ENCODE results near the gene CAMK1D.
"Not testable (repeated sequence)": the region's sequence is repeated elsewhere in the genome, so short reads cannot be mapped to it uniquely, and the experiment has no call there.

The CAMK1D gene

GRCh38 chr10:12333380-12334185, 15.8 kb upstream of the CAMK1D start:
- TF ChIP-seq CTCF (IDR thresholded peaks at IDR 0.05; ENCODE audit: insufficient read depth, low read depth, low read length, missing control alignments), result no peak
- peak; percentile 83 for DNase-seq (ENCODE audit: low read depth)
- peak overlapping the region; percentile 17 for H3K4me3 ChIP-seq (ENCODE audit: low read depth, low read length)

- no peak for TF ChIP-seq CTCF (IDR thresholded peaks at IDR 0.05; ENCODE audit: insufficient read depth, low read depth, low read length, missing control alignments)
- no peak overlapping the region for H3K4me3 ChIP-seq (ENCODE audit: low read depth, low read length)
- no peak for DNase-seq (ENCODE audit: low read depth)
Observed at GRCh38 chr10:12334186-12334530, 15.2 kb upstream of the CAMK1D start.

GRCh38 chr10:12335169-12335568, 14.2 kb upstream of the CAMK1D start:
- H3K4me3 ChIP-seq (ENCODE audit: low read depth, low read length); DNase-seq (ENCODE audit: low read depth): not testable (repeated sequence)

- no peak for TF ChIP-seq CTCF (IDR thresholded peaks at IDR 0.05; ENCODE audit: insufficient read depth, low read depth, low read length, missing control alignments)
- DNase-seq (ENCODE audit: low read depth), result no peak
- no peak overlapping the region for H3K4me3 ChIP-seq (ENCODE audit: low read depth, low read length)
Observed at GRCh38 chr10:12337453-12338372, 11.6 kb upstream of the CAMK1D start.

- no peak for DNase-seq (ENCODE audit: low read depth)
- no peak for TF ChIP-seq CTCF (IDR thresholded peaks at IDR 0.05; ENCODE audit: insufficient read depth, low read depth, low read length, missing control alignments)
- H3K4me3 ChIP-seq (ENCODE audit: low read depth, low read length), result no peak overlapping the region
Observed at GRCh38 chr10:12338981-12339380, 10.4 kb upstream of the CAMK1D start.

- TF ChIP-seq CTCF (IDR thresholded peaks at IDR 0.05; ENCODE audit: insufficient read depth, low read depth, low read length, missing control alignments), result no peak
- DNase-seq (ENCODE audit: low read depth), result no peak
- H3K4me3 ChIP-seq (ENCODE audit: low read depth, low read length), result no peak overlapping the region
Observed at GRCh38 chr10:12340371-12340770, 9.0 kb upstream of the CAMK1D start.

GRCh38 chr10:12340937-12341336, 8.4 kb upstream of the CAMK1D start:
- no peak for TF ChIP-seq CTCF (IDR thresholded peaks at IDR 0.05; ENCODE audit: insufficient read depth, low read depth, low read length, missing control alignments)
- no peak overlapping the region for H3K4me3 ChIP-seq (ENCODE audit: low read depth, low read length)
- no peak for DNase-seq (ENCODE audit: low read depth)
